HuH-7.5 (cell line): ENCODE data around the gene BRSK2.

Experiments used
- DNase-seq: peaks from one replicate; pipeline ENCODE4 v3.0.0; 2011; ENCODE audit warnings: low spot score

The BRSK2 gene

DNA sequence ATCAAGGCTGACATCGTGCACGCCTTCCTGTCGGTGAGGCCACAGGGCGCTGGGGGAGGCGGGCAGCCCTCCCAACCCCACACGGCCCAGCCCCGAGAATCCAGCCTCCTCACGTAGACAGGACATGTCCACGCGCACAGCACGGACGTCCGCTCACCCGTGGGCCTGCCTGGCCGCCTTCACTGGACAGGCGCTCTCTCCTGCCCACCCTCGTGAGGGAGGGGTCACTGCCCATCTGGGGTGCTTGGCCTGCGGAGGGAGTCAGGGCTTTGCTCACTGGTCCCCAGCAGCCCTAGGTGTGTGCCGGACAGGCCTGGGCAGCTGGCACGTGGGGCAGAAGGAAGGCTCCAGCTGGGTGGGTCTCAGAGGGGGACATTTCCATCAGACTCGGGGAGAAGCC lies 64.8 kb downstream of the BRSK2 start:
- no peak for DNase-seq

DNA sequence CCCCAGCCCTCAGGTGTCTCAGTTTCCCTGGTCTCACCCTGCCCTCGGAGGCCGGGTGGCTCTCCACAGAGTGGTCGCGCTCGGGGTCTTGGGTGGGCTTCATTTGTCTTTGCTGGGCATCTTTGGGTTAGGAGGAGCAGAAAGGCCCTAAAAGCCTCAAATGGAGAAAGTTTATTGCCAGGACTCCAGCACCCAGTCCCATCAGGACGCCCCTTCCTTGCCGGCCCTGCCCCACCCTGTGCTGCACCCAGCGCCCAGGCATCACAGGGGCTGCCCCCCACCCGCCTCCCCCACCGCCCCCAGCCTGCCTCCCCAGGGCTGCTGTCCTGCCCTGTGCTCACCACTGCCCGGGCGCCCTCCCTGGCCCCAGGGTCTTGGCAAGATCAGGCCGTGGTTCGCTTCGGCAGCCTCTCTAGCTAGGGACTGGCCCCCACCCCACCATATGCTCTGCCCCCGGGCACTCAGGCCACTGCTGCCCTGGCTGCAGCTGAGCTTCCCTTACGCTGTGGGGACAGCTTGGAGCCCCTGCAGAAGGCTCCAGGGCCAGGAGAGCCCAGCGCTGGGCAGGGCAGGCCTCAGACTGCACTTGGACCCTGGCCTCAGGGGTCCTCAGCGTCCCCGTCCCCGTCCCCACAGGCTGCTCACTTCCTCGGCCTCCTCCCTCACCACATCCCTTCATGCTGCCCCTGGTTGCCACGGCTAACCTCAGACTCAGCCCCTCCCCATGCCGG lies 65.5 kb downstream of the BRSK2 start:
- DNase-seq = no peak

DNA sequence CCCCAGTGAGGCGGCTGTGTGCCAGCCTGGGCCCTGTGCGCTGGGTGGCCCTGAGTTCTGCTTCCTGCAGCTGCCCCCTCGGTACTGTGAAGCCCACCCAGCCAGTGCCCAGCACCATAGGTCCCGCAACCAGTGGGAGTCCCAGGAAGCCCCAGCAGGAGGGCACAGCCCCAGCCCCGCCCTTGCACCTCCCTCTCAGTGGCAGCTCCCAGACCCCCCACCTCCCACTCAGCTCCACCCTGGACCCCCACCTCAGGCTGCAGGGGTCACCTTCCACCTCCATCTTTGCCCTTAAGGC lies 66.0 kb downstream of the BRSK2 start:
- no peak for DNase-seq

DNA sequence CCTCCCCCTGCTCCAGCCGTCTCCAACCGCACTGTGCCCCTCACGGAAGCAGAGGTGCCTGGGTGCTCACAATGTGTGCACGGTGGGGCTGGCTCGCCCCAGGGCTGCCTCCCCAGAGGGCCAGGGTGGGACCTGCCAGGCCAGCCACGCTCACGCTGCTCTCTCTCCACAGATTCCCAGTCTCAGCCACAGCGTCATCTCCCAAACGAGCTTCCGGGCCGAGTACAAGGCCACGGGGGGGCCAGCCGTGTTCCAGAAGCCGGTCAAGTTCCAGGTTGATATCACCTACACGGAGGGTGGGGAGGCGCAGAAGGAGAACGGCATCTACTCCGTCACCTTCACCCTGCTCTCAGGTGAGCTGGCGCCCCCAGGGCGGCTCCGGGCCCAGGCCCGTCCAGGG lies 66.4 kb downstream of the BRSK2 start:
- no peak for DNase-seq

DNA sequence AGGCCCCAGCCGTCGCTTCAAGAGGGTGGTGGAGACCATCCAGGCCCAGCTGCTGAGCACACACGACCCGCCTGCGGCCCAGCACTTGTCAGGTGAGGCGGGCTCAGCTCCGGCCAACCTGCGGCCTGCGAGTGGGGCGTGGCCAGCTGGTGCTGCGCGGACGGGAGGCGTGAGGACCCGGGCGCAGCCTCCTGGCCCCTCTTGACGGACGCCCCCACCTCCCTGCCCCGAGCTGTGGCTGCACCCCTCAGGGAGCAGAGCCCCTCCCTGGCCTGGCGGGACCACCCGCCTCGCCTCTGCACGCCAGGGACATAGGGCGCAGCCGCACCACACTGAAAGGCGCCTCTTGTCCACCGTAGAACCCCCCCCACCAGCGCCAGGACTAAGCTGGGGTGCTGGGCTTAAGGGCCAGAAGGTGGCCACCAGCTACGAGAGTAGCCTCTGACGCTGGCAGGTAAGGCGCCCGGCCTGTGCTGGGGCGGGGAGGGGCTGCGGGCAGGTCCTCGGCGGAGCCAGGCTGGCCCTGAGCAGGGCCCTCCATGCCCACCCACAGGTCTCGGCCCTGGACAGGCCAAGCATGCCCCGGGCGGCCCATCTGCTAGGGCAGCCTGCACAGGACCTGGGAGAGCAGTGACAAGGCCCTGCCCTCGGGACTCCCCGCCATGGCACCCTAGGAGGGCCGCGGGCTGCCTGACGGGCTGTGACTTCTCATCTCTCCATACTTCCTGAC lies 67.0 kb downstream of the BRSK2 start:
- DNase-seq = no peak

DNA sequence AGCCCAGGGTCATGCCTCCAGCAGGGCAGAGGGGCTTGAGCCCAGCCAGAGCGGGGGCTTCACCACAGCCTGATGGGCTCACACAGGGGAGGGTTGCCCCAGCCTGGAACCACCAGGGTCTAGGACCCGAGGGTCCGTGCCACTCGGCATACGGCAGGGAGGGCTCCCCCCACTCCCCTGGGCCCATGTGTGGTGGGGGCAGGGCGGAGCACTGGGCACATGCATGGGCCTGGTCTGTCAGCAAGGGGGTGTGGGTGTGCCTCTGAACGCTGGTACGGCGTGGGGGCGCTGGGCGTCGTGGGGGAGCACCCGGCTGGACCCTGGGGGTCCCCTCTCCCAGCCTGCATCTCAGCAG lies 67.6 kb downstream of the BRSK2 start:
- DNase-seq = no peak

DNA sequence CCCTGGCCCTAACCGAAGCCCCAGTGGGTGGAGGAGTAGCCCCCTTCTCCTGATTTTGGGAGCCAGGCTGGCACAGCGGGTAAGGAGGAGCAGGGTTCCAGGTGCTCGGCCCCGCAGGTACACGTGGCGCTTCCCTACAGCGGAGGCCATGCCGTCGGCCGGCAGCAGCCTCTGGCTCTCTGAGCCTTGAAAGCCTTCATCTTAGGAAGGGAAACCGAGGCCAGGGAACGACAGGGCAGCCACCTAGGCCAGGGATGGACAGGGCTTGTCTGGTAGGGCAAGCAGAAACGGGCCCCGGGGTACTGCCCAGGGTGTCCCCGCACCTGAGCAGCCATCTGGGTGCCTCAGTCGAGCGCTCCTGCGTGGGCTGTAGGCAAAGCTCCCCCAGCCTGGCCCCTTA lies 68.1 kb downstream of the BRSK2 start:
- DNase-seq = no peak

DNA sequence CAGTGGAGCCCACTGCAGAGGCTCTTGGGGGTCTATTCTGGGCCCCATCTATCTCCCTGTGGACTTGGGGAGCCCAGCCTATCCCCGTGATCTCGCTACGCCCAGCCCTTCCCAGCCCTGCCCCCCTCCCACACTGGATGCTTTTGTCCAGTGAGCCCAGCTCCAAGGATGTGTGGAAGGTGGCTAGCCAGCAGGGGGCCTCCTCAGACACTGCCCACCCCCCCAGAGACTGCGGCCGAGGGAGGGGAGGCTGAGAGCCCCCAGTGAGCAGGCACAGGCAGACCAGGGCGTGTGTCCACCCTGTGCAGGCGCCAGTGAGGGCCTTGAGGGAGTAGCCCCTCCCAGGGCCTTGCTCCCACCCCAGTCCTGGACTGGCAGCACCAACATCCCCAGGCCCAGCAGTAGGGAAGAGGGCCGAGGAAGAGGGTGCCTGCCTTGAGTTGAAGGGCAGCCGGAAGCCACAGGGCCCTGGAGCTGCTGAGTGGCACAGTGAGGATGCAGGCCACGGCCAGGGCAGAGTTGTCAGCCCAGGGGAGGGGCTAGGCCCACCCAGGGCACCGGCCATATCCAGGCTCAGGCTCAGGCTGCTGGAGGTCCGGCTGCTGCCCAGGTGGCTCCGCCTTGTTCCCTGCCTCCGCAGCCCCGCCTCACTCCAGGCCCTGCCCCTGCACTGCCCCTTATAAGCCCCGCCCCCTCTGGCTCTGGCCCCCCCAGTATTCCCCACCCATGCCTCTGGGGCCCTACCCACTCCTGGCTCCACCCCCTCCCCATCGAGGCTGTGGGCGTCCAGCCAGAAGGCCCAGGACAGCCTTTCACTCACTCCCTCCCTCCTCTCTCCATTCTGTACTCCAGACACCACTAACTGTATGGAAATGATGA lies 68.8 kb downstream of the BRSK2 start:
- DNase-seq = no peak

DNA sequence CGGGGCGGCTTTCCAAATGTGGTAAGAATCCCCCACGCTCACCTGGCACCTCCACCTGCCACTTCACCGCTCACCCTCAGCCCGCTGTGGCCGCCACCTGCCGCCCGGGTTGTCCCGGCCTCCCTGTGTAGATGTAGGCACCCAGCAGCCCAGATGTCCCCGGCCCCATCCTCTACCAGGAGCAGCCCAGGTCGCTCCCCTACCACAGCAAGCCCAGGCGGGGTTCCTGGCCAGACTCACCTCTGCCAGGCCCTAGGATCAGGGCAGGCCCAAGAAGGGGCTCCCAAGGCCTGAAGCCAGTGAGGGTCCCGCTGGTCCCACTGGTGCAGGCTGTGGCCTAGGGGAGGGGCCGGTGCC lies 69.5 kb downstream of the BRSK2 start:
- DNase-seq = no peak

DNA sequence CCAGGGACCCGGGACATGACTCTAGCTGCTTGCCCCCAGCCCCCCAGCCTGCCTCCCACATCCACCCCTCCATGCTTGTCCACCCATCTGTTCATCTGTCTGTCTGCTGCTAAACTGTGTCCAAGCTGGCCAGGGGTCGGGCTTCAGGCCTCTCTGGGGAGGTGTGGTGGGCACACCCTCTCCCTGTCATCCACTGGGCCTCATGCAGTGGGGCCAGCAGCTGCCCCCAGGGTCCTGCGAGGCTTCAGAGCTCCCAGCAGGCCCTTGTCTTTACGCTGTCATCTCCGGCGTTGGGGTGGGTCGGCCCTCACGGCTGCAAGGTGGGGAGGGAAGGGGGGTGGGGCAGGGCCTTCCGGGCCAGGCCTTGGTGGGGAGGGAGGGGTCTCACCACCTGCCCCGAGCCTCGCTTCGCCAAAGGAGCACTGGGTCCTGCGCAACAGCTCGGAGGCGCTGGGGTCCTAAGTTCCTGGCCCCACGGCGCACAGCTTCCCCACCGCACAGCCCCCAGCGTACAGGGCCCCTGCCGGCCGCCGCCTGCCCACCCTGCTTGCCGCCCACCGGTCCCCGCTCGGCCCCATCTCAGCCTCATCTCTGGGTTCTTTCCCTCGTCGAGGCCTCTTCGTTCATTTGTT lies 70.1 kb downstream of the BRSK2 start:
- DNase-seq = no peak

DNA sequence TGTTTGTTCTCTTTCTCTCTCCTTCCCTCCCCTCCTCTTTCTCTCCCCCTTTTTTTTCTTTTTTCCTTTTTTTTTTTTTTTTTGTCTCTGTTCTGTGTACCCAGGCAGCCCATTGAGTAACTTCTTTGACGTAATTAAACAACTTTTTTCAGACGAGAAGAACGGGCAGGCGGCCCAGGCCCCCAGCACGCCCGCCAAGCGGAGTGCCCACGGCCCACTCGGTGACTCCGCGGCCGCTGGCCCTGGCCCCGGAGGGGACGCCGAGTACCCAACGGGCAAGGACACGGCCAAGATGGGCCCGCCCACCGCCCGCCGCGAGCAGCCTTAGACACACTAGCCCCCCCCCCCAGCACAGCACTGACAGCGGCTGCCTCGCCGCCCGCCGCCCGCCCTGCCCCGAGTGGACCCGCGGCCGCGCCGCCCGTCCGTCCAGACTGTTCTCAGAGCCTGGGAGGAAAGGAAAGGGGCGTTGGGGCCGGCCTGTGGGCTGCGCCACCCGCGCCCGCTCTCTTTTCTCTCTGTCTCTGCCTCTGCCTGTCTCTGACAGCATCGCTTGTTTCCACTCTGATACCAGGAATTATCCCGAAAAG lies 70.8 kb downstream of the BRSK2 start:
- DNase-seq = no peak

DNA sequence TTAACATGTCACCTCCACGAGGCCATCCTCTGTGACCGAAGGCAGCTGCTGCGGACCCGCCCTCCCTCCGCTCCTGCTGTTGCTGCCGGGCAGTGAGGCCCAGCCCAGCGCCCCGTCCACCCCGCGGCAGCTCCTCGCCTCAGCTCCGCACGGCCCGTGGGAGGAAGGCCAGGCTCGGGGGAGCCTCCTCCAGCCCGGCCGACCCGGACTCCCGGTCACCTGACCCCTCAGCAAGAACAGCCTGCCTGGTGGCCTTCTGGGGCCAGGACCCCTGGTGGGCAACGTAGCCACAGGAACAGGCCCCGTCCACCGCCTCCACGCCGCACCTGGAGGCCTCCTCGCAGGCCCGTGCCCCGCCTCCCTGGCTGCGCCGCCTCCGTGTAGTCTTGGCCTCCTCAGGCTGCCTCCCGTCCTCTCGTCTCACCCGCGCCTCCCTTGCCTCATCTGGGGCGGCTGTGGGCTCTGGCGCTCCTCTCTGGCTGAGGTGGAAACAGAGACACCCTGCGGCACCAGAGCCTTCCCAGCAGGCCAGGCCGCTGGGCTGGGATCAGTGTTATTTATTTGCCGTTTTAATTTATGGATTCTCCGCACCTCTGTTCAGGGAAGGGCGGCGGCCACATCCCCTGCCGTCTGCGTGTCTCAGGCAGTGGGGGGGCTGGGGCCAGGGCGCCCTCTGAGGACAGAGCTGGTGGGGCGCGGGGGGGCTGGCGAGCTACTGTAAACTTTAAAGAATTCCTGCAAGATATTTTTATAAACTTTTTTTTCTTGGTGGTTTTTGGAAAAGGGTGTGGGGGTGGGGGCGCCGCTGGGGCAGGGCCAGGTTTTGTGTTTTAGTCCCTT lies 71.5 kb downstream of the BRSK2 start:
- DNase-seq = no peak

DNA sequence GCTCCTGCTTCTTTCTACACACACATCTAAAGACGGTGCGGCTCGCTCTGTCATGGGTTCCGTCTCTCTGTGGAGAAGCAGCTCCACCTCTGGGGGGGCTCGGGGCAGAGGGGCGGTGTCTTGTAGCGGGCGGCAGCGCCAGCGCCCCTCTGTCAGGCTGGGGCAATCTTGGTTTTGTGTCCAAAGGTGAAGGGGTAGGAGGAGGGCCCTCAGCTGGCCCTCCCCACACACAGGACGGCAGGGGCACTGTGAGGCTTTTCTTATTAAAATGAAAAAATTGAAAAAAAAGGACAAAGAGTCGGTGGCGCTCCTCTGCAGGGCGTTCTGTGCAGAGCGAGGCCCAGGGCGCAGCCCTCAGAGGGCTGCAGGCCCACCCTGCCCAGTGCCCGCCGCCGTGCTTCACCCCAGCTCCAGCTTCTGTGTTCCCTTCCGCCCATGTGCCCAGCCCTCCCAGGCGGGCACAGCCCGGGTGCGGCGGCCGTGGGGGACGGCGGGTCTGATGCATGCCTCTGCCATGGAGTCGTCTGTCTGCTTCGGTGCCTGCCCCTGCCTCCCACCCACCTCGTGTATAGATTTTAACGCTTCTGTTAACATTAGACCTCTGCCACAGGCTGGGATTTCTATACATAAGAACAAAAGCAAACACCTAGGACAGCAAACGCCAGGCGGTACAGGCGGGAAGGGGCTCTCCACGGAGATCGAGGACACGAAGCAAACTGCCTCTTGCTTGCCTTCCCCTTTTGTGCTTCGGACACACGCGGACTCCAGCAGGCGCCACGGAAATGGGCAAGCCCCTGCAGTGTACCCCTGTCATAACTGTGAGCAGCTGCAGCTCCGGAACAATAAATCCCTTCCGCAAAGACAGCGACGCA lies 72.3 kb downstream of the BRSK2 start:
- DNase-seq = no peak

DNA sequence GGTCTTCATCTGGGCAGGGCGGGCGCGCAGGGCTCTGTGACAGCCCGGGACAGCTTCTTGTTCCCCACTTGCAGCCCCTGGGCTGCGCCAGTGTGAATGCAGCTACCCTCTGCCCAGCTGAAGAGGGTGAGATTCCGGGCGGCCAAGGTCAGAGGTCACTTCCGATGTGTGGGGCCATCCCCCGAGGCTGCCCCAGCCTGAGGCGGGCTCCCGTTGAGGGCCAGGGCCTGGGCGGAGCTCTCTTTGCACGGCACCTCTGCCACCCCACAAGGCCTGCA lies 72.9 kb downstream of the BRSK2 start:
- no peak for DNase-seq

DNA sequence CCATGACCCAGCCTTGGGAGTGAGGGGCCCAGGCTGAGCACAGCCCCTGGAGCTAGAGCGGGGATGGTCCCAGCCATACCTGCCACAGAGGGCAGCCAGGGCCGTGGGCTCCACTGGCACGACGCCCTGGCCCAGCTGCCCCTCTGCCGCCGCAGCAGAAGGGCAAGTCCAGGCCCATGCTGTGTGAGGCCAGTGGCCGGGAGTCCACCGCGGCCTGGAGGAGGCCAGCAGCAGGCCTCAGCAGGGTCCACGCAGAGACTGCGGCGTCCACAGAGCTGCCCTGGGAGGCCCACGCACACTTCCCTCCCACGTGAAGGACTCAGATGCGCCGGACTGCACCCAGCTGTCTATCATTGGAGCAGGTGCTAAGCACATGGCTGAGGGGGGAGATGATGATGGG lies 73.3 kb downstream of the BRSK2 start:
- no peak for DNase-seq

DNA sequence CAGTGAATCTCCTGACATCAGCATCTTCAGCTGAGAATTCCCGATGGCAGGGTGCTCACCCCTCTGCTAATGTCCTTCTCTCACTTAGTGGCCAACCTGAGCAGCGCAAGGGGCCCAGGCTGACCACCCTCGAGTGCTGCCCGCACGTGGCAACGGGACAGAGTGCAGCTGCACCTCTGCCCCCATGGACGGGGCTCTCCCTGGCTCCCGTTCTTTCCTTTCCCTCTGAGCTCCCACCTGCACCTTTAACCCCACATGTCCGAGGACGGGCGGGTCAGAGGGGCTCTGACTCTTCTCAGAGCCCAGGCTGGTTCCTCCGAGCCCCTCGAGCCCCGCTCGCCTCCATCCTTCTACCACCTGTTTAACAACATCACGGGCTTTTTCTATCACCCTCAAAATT lies 77.0 kb downstream of the BRSK2 start:
- DNase-seq = no peak

DNA sequence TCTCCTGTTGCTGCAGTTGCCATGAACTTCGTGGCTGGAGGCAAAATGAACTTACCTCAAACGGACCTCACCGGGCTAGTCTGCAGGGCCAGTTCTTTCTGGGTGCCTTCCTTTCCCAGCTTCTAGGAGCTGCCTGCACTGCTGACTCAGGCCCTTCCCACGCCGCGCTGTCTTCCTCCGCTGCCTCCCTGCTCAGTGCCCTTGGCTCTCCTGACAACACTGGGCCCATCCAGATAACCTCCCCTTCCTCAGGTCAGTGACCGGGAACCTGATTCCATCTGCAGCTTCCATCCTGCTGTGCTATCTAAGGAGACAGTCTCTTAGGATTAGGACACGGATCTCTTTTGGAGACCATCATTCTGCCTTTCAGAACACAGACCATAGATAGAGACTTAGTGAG lies 77.5 kb downstream of the BRSK2 start:
- DNase-seq = no peak

DNA sequence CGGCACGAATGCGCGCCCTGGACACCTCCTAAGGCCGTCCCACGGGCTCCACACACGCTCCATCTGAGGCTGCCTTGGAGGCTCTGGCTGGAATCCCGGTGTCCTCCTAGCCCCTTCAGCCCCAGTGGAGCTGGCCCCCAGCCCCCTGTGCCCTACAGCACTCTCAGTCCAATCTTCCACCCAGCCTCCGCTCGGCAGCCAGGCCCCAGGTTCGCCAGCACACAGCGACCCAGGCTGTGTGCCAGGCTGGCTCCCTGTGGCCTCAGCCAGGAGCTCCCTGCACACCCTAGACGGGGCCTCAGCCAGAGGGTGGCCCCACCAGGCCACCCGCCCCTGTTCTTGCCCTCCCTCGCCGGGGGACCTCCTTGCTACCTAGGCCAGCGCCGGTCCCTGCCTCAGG lies 78.3 kb downstream of the BRSK2 start:
- no peak for DNase-seq

DNA sequence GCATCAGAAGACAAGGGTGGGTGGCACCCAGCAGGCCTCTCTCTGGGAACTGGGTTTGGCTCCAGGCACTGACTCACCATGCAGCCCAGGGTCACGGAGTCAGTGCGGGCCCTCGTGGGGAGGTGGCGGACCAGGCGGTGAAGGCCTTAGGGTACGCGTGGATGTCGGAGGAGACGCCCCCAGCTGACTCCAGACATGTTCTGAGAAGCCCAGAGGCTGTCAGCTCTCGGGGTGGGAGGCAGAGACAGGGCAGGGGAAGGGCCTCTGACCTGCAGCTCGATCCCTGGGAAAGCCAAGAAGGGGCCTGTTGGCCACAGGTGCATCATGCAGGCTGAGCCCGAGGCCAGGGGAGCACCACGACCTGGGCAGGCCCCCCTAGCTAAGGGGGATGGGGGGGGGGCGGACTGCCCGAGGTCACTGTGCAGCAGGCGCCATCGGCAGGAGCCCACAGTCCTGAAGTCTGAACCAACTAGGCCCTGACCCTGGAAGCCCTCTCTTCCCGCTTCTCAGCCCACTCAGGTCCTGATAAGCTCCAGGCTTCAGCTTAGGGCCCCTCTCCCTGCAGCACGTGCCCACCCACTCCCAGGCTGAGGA lies 78.8 kb downstream of the BRSK2 start:
- no peak for DNase-seq

DNA sequence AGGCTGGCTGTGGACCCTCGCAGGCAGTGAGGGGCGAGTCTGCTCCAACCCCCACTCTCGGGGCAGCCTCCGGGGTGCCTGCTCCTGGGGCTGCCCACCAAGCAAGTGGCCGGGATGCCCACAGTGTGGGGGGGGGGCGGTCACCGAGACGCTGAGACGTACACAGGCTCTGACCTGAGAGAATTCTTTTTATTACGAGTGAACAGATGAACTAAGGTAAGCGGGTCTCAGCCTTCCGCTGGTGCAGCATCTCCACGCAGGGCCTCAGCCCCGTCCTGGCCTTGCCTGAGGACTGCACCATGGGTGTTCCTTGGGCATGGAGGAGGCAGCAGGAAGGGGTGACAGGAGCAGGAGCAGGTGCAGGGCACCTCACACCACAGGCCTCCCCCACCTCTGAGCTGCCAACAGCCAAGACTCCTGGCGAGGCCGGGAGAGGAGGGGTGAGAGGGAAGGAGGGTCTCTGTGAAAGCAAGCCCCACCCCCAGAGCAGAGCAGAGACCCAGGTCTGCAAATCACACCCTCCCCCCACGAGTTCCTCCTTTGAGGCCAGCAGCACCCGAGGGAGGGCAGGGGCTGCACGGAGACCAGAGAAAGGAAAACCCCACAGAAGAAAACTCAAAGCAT lies 79.7 kb downstream of the BRSK2 start:
- no peak for DNase-seq
